Stimulated activated memory B cell treated with anti-CD40 and anti-IgM and Interleukin-4, amounts not matched to agents 10 μg/mL and 1 μg/mL and 100 μg/mL, for 72 hours (primary cell): ENCODE data around the gene NAGS.

Experiments used
- ATAC-seq: fragments of 150-1000 bp; cut with Tn5 transposase; 2 replicates; pipeline ENCODE4 v1.10.0; 2021
- H3K27ac Mint-ChIP-seq: one replicate; pipeline ENCODE4 v1.8.0; 2022; ENCODE audit warnings: mild to moderate bottlenecking, mixed read lengths
- H3K27me3 Mint-ChIP-seq: one replicate; pipeline ENCODE4 v1.8.0; 2022; ENCODE audit warnings: mixed read lengths
- H3K36me3 Mint-ChIP-seq: one replicate; pipeline ENCODE4 v1.8.0; 2022; ENCODE audit warnings: mixed read lengths
- H3K4me1 Mint-ChIP-seq: one replicate; pipeline ENCODE4 v1.8.0; 2022; ENCODE audit warnings: mixed read lengths
- H3K4me3 Mint-ChIP-seq: one replicate; pipeline ENCODE4 v1.8.0; 2022; ENCODE audit warnings: mild to moderate bottlenecking, moderate library complexity, mixed read lengths
- H3K9me3 Mint-ChIP-seq: one replicate; pipeline ENCODE4 v1.8.0; 2022; ENCODE audit warnings: mixed read lengths

The NAGS gene

DNA sequence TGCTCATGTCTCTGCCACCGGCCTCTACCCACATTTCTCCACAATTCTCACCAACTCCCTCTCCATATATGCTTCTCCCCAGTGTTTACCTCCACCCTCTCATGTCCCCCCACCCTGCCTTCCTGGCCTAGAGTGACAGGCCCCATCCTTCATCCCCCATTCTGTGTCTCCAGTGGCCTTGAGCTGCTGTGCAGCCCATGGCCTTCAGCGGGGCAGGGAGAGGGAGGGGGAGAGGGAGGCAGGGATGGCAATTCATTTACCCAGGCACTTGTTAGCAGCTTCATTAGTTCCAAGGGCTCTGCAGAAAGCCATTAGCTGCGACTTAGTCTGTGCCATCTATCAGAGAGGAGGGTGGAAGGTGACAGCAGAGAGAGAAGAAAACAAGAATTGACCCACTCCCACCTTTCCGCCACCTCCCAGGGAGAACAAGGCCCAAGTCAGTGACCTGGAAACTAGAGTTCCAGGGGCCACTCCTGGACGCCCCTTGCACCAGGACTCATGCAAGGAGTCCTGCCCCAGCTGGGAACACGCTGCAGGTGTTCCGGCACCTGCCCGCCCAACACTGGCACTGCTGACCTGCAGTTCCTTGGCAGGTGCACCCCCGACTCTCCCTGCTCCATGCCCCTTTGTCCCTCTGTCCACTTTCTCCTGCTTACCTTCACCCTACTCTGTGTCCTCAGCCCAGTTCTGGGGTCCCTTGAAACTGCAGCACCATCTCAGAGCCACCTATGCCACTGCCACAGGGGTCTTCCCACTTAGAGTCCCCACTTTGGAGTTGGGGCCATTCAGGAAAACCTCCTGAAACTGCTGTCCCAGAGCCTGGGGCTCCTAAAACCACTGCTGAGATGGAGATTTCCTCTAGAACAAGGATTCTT lies 27.2 kb upstream of the NAGS start:
- no peak overlapping the region for H3K4me3 Mint-ChIP-seq
- ATAC-seq, result no peak
- H3K36me3 Mint-ChIP-seq, result no peaks in the 10 kb centered on the region
- peaks cover 39% of the 10 kb centered on the region for H3K27me3 Mint-ChIP-seq
- H3K27ac Mint-ChIP-seq, result no peak overlapping the region
- no peaks in the 10 kb centered on the region for H3K4me1 Mint-ChIP-seq
- H3K9me3 Mint-ChIP-seq, result no peaks in the 10 kb centered on the region

- H3K4me3 Mint-ChIP-seq, result no peak overlapping the region
- peaks cover 48% of the 10 kb centered on the region for H3K27me3 Mint-ChIP-seq
- H3K4me1 Mint-ChIP-seq, result no peaks in the 10 kb centered on the region
- no peaks in the 10 kb centered on the region for H3K9me3 Mint-ChIP-seq
- no peaks in the 10 kb centered on the region for H3K36me3 Mint-ChIP-seq
- H3K27ac Mint-ChIP-seq, result no peak overlapping the region
- no peak for ATAC-seq
These were observed 26.3 kb upstream of the NAGS start for GRCh38 chr17:43978078-43978477.

DNA sequence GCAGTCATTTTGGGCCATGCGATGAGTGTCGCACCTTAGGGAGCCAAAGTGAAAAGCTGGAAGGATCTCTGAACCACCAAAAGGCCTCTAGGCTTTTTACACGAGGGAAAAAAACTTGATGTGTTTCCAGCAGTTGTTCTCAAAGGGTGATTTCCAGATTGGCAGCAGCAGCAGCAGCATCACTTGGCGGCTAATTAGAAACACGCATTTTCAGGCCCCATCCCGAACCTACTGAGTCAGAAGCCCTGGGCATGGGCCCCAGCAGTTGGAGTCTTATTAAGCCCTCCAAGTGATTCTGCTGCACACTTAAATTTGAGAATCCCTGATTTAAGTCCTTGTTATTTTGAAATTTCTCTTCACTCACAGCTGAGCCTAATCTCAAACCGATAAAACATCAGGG lies 25.4 kb upstream of the NAGS start:
- H3K4me3 Mint-ChIP-seq, result no peak overlapping the region
- no peaks in the 10 kb centered on the region for H3K36me3 Mint-ChIP-seq
- H3K27ac Mint-ChIP-seq, result no peak overlapping the region
- H3K9me3 Mint-ChIP-seq, result no peaks in the 10 kb centered on the region
- peaks cover 49% of the 10 kb centered on the region for H3K27me3 Mint-ChIP-seq
- ATAC-seq, result no peak
- no peaks in the 10 kb centered on the region for H3K4me1 Mint-ChIP-seq

DNA sequence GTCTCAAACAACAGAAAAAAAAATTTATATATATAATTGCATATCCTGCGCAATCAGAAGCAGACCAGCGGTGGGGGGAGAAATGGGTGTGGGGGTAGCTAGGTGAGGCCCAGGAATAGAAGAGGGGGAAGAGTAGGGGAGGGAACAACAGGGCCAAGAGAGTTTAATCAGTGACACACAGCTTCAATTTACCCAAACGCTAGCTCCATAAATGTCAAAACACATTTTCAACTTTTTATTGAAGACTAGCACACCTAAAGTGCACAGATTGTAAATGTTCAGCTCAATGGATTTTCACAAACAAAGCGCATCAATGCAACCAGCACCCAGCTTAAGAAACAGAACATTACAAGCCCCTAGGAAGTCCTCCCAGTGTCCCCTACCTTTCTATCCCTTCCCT lies 24.8 kb upstream of the NAGS start:
- no peak for ATAC-seq
- Mint-ChIP-seq H3K4me1 (no peaks in the 10 kb centered on the region), H3K36me3 (no peaks in the 10 kb centered on the region), H3K4me3 (no peak overlapping the region), H3K27me3 (peaks cover 49% of the 10 kb centered on the region), H3K9me3 (no peaks in the 10 kb centered on the region), H3K27ac (no peak overlapping the region)

DNA sequence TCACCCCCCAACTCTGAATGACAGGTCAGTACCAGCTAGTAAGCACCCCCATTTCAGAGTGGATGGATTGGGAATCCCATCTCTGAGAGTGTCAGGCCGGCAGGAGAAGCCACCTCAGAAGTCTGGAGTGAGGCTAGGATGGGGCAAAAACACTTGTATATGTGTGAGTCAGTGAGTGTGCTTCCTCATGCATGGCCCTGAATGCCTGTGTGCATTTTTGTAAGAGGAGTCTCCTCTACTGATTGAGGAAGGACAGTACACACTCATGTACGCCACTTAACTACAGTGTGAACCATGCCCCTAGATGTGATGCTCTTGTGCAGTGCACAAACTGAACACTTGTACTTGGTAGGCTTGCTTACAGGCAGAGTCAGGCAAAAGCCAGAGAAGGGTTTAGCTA lies 22.3 kb upstream of the NAGS start:
- Mint-ChIP-seq H3K27me3 (peaks cover 74% of the 10 kb centered on the region), H3K4me3 (no peak overlapping the region), H3K36me3 (no peaks in the 10 kb centered on the region), H3K9me3 (no peaks in the 10 kb centered on the region), H3K4me1 (no peaks in the 10 kb centered on the region), H3K27ac (no peak overlapping the region)
- no peak for ATAC-seq

DNA sequence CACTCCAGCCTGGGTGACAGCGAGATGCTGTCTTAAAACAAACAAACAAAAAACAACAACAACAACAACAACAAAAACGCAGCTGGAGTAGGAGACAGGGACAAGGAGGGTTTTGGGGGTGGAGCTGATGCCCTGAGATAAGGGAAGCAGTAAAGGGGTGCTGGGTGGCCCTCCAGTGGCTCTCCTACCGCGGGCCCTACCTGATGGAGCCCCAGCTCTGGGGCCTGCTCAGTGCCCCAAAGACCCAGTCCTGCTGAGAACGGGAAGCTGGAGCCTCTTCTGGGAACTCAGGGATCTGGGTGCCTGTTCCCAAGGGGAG lies 21.3 kb upstream of the NAGS start:
- Mint-ChIP-seq H3K27ac (no peak overlapping the region), H3K27me3 (peaks cover 76% of the 10 kb centered on the region), H3K4me3 (no peak overlapping the region), H3K36me3 (no peaks in the 10 kb centered on the region), H3K9me3 (no peaks in the 10 kb centered on the region), H3K4me1 (no peaks in the 10 kb centered on the region)
- no peak for ATAC-seq

DNA sequence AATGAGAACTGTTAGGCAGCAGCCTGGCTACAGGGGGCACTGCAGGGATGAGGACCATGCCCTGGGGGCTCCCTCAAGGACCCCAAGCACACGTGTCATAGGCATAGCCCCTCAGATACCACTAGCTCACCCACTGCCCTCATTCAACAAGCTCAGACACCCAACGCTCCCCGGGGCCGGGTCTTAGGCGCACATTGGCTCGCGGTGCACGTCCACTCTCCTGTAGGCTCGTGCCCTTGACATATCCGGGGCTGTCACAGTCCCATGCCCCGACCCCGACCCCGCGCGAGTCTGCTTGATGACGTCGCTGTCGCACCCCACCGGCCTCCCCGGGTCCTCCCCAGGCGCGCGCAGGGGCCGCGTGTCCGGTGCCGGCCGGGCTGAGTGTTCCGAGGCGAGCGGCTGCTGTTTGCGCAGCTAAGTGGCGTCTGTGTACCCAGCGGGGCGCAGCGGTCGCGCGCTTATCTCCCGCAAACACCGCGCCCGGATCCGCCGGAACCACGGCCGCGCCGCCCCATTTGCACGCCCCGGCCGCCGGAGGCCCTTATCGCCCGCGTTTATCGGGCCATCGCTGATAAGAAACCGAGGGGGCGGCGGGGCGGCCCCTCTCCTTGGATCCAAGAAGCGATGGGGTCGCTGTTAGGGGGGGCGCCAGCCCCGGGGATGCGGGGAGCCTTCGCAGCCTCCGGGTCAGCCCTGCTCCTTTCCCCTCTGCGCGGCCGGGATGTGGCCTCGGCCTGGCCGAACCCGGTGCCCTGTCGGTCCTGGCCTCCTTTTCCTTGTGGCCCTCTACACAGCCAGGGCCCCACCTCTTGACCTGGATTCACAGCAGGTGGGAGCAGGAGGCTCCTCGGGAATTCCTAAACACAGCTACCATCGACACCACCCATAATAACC lies 20.7 kb upstream of the NAGS start:
- H3K9me3 Mint-ChIP-seq, result no peaks in the 10 kb centered on the region
- no peaks in the 10 kb centered on the region for H3K36me3 Mint-ChIP-seq
- H3K27ac Mint-ChIP-seq, result no peak overlapping the region
- H3K27me3 Mint-ChIP-seq, result peaks cover 76% of the 10 kb centered on the region
- peak; percentile 20 for ATAC-seq
- H3K4me3 Mint-ChIP-seq, result peak overlapping the region; percentile 47
- H3K4me1 Mint-ChIP-seq, result no peaks in the 10 kb centered on the region

DNA sequence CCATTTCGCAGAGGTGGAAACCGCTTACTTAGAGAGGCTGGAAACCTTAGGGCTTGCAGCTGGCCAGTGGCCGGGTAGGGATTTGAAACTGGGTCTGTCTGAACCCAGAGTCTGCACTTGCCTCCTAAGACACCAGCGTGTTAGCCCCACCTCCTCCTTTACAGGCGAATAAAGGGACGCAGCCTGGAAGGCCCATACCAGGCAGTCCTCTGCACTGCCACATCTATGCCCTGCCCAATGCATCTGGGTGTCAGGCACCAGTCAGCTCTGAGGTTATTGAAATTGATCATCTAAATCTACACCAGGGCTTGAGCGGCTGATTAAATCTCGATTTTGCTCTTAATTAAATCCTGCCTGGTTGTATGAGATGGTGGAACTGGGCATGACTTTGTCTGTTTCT lies 19.9 kb upstream of the NAGS start:
- Mint-ChIP-seq H3K9me3 (no peaks in the 10 kb centered on the region), H3K27ac (no peak overlapping the region), H3K36me3 (no peaks in the 10 kb centered on the region), H3K4me1 (no peaks in the 10 kb centered on the region), H3K27me3 (peaks cover 74% of the 10 kb centered on the region), H3K4me3 (no peak overlapping the region)
- ATAC-seq, result no peak

DNA sequence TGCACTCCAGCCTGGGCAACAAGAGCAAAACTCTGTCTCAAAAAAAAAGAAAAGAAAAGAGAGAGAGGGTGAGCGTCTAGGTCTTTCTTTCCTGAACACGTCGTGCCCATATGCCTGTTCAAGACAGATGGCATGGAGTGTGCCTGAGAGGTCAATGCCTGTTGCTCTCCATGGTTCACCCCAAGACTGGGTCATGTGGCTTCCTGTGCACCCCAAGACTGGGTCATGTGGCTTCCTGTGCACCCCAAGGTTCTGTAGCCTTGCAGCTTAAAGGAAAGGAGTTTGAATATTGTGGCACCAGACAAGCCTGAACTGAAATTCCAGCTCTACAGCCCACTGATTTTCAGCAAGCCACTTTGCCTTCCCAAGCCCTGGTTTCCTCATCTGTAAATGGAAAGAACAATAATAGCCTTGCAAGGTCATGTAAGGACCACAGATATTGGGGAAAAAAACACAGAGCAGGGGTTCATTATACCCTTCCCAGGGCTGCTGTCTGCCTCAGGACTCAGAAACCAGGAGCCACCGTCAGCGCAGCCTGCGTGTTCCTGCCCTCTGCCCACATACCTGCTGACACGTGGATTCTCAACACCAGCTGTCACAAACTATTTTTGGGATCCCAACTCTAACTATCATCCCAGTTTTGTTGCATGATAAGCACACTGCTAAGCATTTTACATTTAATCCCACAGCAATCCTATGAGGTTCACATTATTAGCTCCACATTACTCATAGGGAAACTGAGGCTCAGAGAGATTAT lies 18.0 kb upstream of the NAGS start:
- Mint-ChIP-seq H3K4me3 (no peak overlapping the region), H3K36me3 (no peaks in the 10 kb centered on the region), H3K4me1 (no peaks in the 10 kb centered on the region), H3K9me3 (no peaks in the 10 kb centered on the region), H3K27me3 (peaks cover 77% of the 10 kb centered on the region), H3K27ac (no peak overlapping the region)
- no peak for ATAC-seq

DNA sequence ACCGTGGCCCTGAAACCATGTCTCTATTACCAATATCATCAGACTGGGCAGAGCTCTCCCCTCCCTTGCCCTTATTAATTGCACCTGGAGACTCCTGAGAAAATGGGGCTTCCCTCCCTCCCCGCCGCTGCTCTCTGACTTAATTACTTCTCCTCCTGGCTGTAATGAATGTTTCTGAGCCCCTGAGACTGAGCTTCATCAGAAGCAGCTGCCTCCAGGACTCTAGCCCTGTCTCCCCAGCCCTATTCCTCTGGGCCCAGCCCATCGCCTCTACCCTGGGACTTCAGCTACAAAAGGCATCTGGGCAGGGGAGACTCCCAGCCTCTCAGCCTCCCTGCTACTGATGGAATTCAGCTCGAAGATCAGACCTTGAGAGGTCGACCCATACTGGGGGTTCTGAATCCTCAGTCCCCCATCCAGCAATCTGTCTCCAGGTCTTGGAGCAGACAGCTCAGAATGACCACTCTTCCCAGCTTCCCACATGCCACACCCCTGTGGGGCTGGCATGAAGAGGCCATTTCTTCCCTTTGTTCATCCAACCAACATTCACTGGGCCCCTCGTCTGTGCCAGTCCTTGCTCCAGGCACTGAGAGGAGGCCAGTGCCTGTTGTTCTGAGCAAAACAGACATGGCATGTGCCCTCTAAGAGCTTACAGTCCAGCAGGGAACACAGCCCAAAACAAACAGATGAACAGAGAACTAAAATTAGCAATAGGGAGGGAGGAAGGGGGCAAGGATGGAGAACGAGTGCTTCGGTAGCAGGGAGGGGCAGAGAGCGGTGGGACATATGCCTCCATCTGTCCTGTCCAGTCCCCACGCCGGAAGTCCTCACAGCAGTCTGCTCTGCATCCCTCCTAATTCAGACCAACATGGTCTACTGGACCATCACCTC lies 17.0 kb upstream of the NAGS start:
- Mint-ChIP-seq H3K36me3 (no peaks in the 10 kb centered on the region), H3K4me1 (no peaks in the 10 kb centered on the region), H3K27me3 (peaks cover 74% of the 10 kb centered on the region), H3K9me3 (no peaks in the 10 kb centered on the region), H3K4me3 (no peak overlapping the region), H3K27ac (no peak overlapping the region)
- ATAC-seq, result no peak

- ATAC-seq, result no peak
- Mint-ChIP-seq H3K4me3 (no peak overlapping the region), H3K27ac (no peak overlapping the region), H3K9me3 (no peaks in the 10 kb centered on the region), H3K36me3 (no peaks in the 10 kb centered on the region), H3K4me1 (no peaks in the 10 kb centered on the region), H3K27me3 (peaks cover 64% of the 10 kb centered on the region)
These were observed 16.1 kb upstream of the NAGS start for GRCh38 chr17:43988301-43988700.

DNA sequence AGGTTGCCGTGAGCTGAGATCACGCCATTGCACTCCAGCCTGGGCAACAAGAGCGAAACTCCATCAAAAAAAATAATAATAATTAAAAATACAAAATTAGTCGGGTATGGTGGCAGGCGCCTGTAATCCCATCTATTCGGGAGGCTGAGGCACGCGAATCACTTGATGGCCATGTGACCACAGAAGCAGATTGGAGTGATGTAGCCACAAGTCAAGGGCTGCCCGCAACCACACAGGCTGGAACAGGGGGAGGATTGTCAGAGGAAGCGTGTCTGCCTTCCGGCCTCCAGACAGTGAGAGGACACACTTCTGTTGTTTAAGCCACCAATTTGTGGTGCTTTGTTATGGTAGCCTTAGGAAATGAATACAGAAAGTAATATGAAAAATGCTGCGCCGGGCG lies 11.8 kb upstream of the NAGS start:
- Mint-ChIP-seq H3K9me3 (no peaks in the 10 kb centered on the region), H3K27me3 (peaks cover 26% of the 10 kb centered on the region), H3K4me3 (no peak overlapping the region), H3K27ac (no peak overlapping the region), H3K36me3 (no peaks in the 10 kb centered on the region), H3K4me1 (peaks cover 6% of the 10 kb centered on the region)
- ATAC-seq, result no peak

- Mint-ChIP-seq H3K9me3 (no peaks in the 10 kb centered on the region), H3K36me3 (no peaks in the 10 kb centered on the region), H3K4me3 (peak overlapping the region; percentile 48), H3K27ac (no peak overlapping the region), H3K27me3 (peaks cover 26% of the 10 kb centered on the region), H3K4me1 (peaks cover 6% of the 10 kb centered on the region)
- ATAC-seq, result peak; percentile 83
These were observed 9.9 kb upstream of the NAGS start for GRCh38 chr17:43994272-43995149.

DNA sequence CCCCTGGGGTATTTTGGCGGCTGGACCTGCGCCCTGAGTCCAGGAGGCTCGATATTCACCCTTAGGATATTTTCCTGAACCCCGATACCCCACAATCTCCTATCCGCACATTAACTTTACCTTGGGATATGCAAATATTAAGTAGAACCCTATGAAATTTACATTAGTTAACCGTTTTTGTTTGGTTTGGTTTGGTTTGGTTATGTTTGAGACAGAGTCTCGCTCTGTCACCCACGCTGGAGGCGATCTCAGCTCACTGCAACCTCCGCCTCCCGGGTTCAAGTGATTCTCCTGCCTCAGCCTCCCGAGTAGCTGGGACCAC lies 9.3 kb upstream of the NAGS start:
- Mint-ChIP-seq H3K4me3 (peak overlapping the region; percentile 48), H3K9me3 (no peaks in the 10 kb centered on the region), H3K36me3 (no peaks in the 10 kb centered on the region), H3K27ac (no peak overlapping the region), H3K4me1 (peaks cover 6% of the 10 kb centered on the region), H3K27me3 (peaks cover 31% of the 10 kb centered on the region)
- no peak for ATAC-seq
